Measurements from ENCODE around the gene MGAT5.

DNA sequence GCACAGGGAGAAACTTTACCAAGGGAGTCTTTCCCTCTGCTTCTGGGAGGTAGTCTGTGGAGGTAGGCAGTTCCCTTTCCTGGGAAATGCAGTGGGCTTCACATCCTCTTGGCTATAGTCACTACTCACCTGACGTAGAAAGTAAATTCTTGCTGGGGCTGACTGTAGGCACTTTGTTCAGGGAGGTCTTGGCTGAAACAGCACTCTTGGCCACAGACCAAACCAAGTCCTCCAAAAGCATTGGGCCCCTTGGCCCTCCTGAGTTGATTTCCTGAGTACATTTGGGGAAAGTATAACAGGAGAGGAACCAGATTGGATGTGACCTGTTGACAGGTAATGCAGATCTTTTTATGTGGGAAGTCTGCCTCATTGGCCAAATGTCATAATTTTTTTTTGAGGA is 108.9 kb downstream of the MGAT5 start:
- TF ChIP-seq POLR2A (IDR thresholded peaks at IDR 0.05) (no peak), POLR2AphosphoS5 (IDR thresholded peaks at IDR 0.05) (no peak), EP300 (IDR thresholded peaks at IDR 0.05) (no peak)
- TF ChIP-seq, protein P1, sequence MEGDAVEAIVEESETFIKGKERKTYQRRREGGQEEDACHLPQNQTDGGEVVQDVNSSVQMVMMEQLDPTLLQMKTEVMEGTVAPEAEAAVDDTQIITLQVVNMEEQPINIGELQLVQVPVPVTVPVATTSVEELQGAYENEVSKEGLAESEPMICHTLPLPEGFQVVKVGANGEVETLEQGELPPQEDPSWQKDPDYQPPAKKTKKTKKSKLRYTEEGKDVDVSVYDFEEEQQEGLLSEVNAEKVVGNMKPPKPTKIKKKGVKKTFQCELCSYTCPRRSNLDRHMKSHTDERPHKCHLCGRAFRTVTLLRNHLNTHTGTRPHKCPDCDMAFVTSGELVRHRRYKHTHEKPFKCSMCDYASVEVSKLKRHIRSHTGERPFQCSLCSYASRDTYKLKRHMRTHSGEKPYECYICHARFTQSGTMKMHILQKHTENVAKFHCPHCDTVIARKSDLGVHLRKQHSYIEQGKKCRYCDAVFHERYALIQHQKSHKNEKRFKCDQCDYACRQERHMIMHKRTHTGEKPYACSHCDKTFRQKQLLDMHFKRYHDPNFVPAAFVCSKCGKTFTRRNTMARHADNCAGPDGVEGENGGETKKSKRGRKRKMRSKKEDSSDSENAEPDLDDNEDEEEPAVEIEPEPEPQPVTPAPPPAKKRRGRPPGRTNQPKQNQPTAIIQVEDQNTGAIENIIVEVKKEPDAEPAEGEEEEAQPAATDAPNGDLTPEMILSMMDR (IDR thresholded peaks at IDR 0.05): no peak
